HEK293 (cell line): ENCODE results near the gene SFT2D2.
A peak's percentile ranks its signal among the peaks of the same experiment; 100 is the strongest.

Experiments
- AEBP2 ChIP-seq: fragments of 450-650 bp; formaldehyde crosslinking; IDR thresholded peaks from 2 replicates; pipeline ENCODE4 v1.5.1; 2016; ENCODE audit warnings: missing biosample characterization, missing genetic modification characterization, borderline replicate concordance
- BCL11A ChIP-seq: fragments of 450-650 bp; formaldehyde crosslinking; IDR thresholded peaks from 2 replicates; pipeline ENCODE4 v1.5.1; 2016; ENCODE audit warnings: low read depth, missing biosample characterization, missing genetic modification characterization
- HOXD13 ChIP-seq: sonication (generic); formaldehyde crosslinking; IDR thresholded peaks from 2 replicates; pipeline ENCODE4 v1.8.0; 2022; ENCODE audit warnings: missing genetic modification reagents, borderline replicate concordance
- REPIN1 ChIP-seq: fragments of 450-650 bp; formaldehyde crosslinking; IDR thresholded peaks from 2 replicates; pipeline ENCODE4 v1.5.1; 2017; ENCODE audit warnings: missing biosample characterization, missing genetic modification characterization, low read depth
- SCRT2 ChIP-seq: fragments of 450-650 bp; formaldehyde crosslinking; IDR thresholded peaks from 2 replicates; pipeline ENCODE4 v1.5.1; 2016; ENCODE audit warnings: missing biosample characterization, missing genetic modification characterization
- ZBTB20 ChIP-seq: fragments of 450-650 bp; formaldehyde crosslinking; IDR thresholded peaks from 2 replicates; pipeline ENCODE4 v1.5.1; 2016; ENCODE audit warnings: missing biosample characterization, missing genetic modification characterization
- ZBTB8A ChIP-seq: fragments of 450-650 bp; formaldehyde crosslinking; IDR thresholded peaks from 2 replicates; pipeline ENCODE4 v1.5.1; 2016; ENCODE audit warnings: missing biosample characterization, missing genetic modification characterization
- ZFP37 ChIP-seq: fragments of 450-650 bp; formaldehyde crosslinking; IDR thresholded peaks from 2 replicates; pipeline ENCODE4 v1.5.1; 2016; ENCODE audit warnings: missing biosample characterization, missing genetic modification characterization
- ZNF112 ChIP-seq: fragments of 450-650 bp; formaldehyde crosslinking; IDR thresholded peaks from 2 replicates; pipeline ENCODE4 v1.5.0; 2017; ENCODE audit warnings: missing biosample characterization, missing genetic modification characterization
- ZNF133 ChIP-seq: fragments of 450-650 bp; formaldehyde crosslinking; IDR thresholded peaks from 2 replicates; pipeline ENCODE4 v1.5.1; 2016; ENCODE audit warnings: missing biosample characterization, missing genetic modification characterization
- ZNF157 ChIP-seq: fragments of 450-650 bp; formaldehyde crosslinking; IDR thresholded peaks from 2 replicates; pipeline ENCODE4 v1.5.1; 2016; ENCODE audit warnings: missing biosample characterization, missing genetic modification characterization
- ZNF174 ChIP-seq: fragments of 450-650 bp; formaldehyde crosslinking; IDR thresholded peaks from 2 replicates; pipeline ENCODE4 v1.5.0; 2017; ENCODE audit warnings: missing biosample characterization, mild to moderate bottlenecking, missing genetic modification characterization
- ZNF19 ChIP-seq: fragments of 450-650 bp; formaldehyde crosslinking; IDR thresholded peaks from 2 replicates; pipeline ENCODE4; 2016; ENCODE audit warnings: missing biosample characterization, missing genetic modification characterization, low read depth
- ZNF2 ChIP-seq: fragments of 450-650 bp; formaldehyde crosslinking; IDR thresholded peaks from 2 replicates; pipeline ENCODE4 v1.5.1; 2016; ENCODE audit warnings: missing biosample characterization, missing genetic modification characterization
- ZNF248 ChIP-seq: fragments of 450-650 bp; formaldehyde crosslinking; IDR thresholded peaks from 2 replicates; pipeline ENCODE4 v1.5.1; 2017; ENCODE audit warnings: missing biosample characterization, missing genetic modification characterization
- ZNF266 ChIP-seq: fragments of 450-650 bp; formaldehyde crosslinking; IDR thresholded peaks from 2 replicates; pipeline ENCODE4 v1.5.1; 2016; ENCODE audit warnings: missing biosample characterization, missing genetic modification characterization, low read depth
- ZNF350 ChIP-seq: fragments of 450-650 bp; formaldehyde crosslinking; IDR thresholded peaks from 2 replicates; pipeline ENCODE4 v1.5.0; 2017; ENCODE audit warnings: missing biosample characterization, mild to moderate bottlenecking, missing genetic modification characterization
- ZNF514 ChIP-seq: fragments of 450-650 bp; formaldehyde crosslinking; IDR thresholded peaks from 2 replicates; pipeline ENCODE4 v1.5.1; 2016; ENCODE audit warnings: missing biosample characterization, missing genetic modification characterization
- ZNF521 ChIP-seq: fragments of 450-650 bp; formaldehyde crosslinking; IDR thresholded peaks from 2 replicates; pipeline ENCODE4 v1.5.1; 2017; ENCODE audit warnings: missing biosample characterization, mild to moderate bottlenecking, missing genetic modification characterization
- ZNF544 ChIP-seq: fragments of 450-650 bp; formaldehyde crosslinking; IDR thresholded peaks from 2 replicates; pipeline ENCODE4 v1.5.0; 2017; ENCODE audit warnings: missing biosample characterization, missing genetic modification characterization
- ZNF571 ChIP-seq: fragments of 450-650 bp; formaldehyde crosslinking; IDR thresholded peaks from 2 replicates; pipeline ENCODE4 v1.5.0; 2017; ENCODE audit warnings: missing biosample characterization, missing genetic modification characterization
- ZNF585B ChIP-seq: fragments of 450-650 bp; formaldehyde crosslinking; IDR thresholded peaks from 2 replicates; pipeline ENCODE4 v1.5.1; 2016; ENCODE audit warnings: missing biosample characterization, missing genetic modification characterization
- ZNF624 ChIP-seq: fragments of 450-650 bp; formaldehyde crosslinking; IDR thresholded peaks from 2 replicates; pipeline ENCODE4 v1.5.1; 2017; ENCODE audit warnings: missing biosample characterization, missing genetic modification characterization
- ZNF792 ChIP-seq: fragments of 450-650 bp; formaldehyde crosslinking; IDR thresholded peaks from 2 replicates; pipeline ENCODE4 v1.5.1; 2016; ENCODE audit warnings: missing biosample characterization, missing genetic modification characterization
- ZNF830 ChIP-seq: fragments of 450-650 bp; IDR thresholded peaks from 2 replicates; pipeline ENCODE4 v1.5.0; 2018; ENCODE audit warnings: missing biosample characterization, missing genetic modification characterization, low read depth, mild to moderate bottlenecking, moderate library complexity
- ZNF837 ChIP-seq: fragments of 450-650 bp; formaldehyde crosslinking; IDR thresholded peaks from 2 replicates; pipeline ENCODE4 v1.5.1; 2016; ENCODE audit warnings: missing biosample characterization, missing genetic modification characterization
- ZSCAN18 ChIP-seq: fragments of 450-650 bp; formaldehyde crosslinking; IDR thresholded peaks from 2 replicates; pipeline ENCODE4 v1.5.1; 2016; ENCODE audit warnings: missing biosample characterization, missing genetic modification characterization
- TF ChIP-seq, protein P1 (sequence below): sonication (generic); formaldehyde crosslinking; IDR thresholded peaks from 2 replicates; pipeline ENCODE4 v1.8.1; 2022; ENCODE audit warnings: mild to moderate bottlenecking, moderate library complexity, missing genetic modification reagents
- TF ChIP-seq, protein P2 (sequence below): fragments of 450-650 bp; formaldehyde crosslinking; IDR thresholded peaks from 2 replicates; pipeline ENCODE4 v1.5.1; 2016; ENCODE audit warnings: missing biosample characterization, missing genetic modification characterization
- TF ChIP-seq, protein P3 (sequence below): fragments of 450-650 bp; formaldehyde crosslinking; IDR thresholded peaks from 2 replicates; pipeline ENCODE4 v1.5.0; 2017; ENCODE audit warnings: missing biosample characterization, missing genetic modification characterization, borderline replicate concordance
- TF ChIP-seq, protein P4 (sequence below): fragments of 450-650 bp; formaldehyde crosslinking; IDR thresholded peaks from 2 replicates; pipeline ENCODE4 v1.5.1; 2016; ENCODE audit warnings: missing biosample characterization, missing genetic modification characterization

SFT2D2 gene

DNA sequence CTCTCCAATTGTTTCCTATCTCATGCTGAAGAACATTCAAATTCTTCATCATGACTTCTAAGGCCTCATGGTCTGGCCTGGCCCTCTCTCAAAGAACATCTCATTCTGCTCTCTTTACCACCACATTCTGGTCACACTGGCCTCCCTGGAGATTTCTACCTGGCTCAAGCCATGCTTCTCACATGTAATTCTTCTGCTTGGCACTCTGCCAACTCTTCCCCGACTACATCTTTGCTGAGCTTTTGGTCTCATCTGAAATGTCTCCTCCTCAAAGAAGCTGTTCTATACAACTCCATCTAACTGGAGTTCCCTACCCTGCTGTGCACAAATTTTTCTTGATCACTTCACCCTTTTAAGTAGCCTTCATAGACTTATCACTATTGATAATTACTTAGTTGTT is 53.4 kb downstream of the SFT2D2 start (continued):
- TF ChIP-seq REPIN1 (tag by site-specific recombination) (no peak), ZNF174 (tag by site-specific recombination) (no peak), ZNF521 (tag by site-specific recombination) (no peak), ZBTB8A (tag by site-specific recombination) (no peak), ZNF514 (tag by site-specific recombination) (no peak), ZNF157 (tag by site-specific recombination) (no peak), ZNF837 (no peak), ZNF2 (tag by site-specific recombination) (no peak), SCRT2 (tag by site-specific recombination) (no peak), ZNF624 (tag by site-specific recombination) (no peak), ZNF830 (tag by site-specific recombination) (no peak), ZFP37 (tag by site-specific recombination) (no peak), ZNF571 (tag by site-specific recombination) (no peak), ZNF544 (tag by site-specific recombination) (peak; percentile 90; the same call in 1 of the 2 replicates), ZNF585B (tag by site-specific recombination) (no peak), ZBTB20 (no peak), AEBP2 (tag by site-specific recombination) (no peak), ZNF266 (tag by site-specific recombination) (no peak), HOXD13 (no peak), ZSCAN18 (tag by site-specific recombination) (no peak), ZNF248 (tag by site-specific recombination) (0 out of 2 replicates have a peak, but pooled peaks have one; percentile 26), ZNF133 (tag by site-specific recombination) (no peak), ZNF19 (no peak), ZNF350 (tag by site-specific recombination) (0 out of 2 replicates have a peak, but pooled peaks have one; percentile 30), BCL11A (tag by site-specific recombination) (no peak), ZNF112 (tag by site-specific recombination) (peak; percentile 79; the same call in 1 of the 2 replicates), ZNF792 (tag by site-specific recombination) (no peak)
- TF ChIP-seq, protein P1, sequence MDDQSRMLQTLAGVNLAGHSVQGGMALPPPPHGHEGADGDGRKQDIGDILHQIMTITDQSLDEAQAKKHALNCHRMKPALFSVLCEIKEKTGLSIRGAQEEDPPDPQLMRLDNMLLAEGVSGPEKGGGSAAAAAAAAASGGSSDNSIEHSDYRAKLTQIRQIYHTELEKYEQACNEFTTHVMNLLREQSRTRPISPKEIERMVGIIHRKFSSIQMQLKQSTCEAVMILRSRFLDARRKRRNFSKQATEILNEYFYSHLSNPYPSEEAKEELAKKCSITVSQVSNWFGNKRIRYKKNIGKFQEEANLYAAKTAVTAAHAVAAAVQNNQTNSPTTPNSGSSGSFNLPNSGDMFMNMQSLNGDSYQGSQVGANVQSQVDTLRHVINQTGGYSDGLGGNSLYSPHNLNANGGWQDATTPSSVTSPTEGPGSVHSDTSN (CRISPR knock-in tag): no peak
- TF ChIP-seq, protein P2, sequence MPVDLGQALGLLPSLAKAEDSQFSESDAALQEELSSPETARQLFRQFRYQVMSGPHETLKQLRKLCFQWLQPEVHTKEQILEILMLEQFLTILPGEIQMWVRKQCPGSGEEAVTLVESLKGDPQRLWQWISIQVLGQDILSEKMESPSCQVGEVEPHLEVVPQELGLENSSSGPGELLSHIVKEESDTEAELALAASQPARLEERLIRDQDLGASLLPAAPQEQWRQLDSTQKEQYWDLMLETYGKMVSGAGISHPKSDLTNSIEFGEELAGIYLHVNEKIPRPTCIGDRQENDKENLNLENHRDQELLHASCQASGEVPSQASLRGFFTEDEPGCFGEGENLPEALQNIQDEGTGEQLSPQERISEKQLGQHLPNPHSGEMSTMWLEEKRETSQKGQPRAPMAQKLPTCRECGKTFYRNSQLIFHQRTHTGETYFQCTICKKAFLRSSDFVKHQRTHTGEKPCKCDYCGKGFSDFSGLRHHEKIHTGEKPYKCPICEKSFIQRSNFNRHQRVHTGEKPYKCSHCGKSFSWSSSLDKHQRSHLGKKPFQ (tag by site-specific recombination): no peak
- TF ChIP-seq, protein P3, sequence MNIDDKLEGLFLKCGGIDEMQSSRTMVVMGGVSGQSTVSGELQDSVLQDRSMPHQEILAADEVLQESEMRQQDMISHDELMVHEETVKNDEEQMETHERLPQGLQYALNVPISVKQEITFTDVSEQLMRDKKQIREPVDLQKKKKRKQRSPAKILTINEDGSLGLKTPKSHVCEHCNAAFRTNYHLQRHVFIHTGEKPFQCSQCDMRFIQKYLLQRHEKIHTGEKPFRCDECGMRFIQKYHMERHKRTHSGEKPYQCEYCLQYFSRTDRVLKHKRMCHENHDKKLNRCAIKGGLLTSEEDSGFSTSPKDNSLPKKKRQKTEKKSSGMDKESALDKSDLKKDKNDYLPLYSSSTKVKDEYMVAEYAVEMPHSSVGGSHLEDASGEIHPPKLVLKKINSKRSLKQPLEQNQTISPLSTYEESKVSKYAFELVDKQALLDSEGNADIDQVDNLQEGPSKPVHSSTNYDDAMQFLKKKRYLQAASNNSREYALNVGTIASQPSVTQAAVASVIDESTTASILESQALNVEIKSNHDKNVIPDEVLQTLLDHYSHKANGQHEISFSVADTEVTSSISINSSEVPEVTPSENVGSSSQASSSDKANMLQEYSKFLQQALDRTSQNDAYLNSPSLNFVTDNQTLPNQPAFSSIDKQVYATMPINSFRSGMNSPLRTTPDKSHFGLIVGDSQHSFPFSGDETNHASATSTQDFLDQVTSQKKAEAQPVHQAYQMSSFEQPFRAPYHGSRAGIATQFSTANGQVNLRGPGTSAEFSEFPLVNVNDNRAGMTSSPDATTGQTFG: no peak
- TF ChIP-seq, protein P4, sequence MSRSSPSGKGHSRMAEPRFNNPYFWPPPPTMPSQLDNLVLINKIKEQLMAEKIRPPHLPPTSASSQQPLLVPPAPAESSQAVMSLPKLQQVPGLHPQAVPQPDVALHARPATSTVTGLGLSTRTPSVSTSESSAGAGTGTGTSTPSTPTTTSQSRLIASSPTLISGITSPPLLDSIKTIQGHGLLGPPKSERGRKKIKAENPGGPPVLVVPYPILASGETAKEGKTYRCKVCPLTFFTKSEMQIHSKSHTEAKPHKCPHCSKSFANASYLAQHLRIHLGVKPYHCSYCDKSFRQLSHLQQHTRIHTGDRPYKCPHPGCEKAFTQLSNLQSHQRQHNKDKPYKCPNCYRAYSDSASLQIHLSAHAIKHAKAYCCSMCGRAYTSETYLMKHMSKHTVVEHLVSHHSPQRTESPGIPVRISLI (tag by site-specific recombination): no peak
